NCI-H446 (cell line): ENCODE results near the gene SACM1L.
"Not testable (repeated sequence)": the region's sequence is repeated elsewhere in the genome, so short reads cannot be mapped to it uniquely, and the experiment has no call there.

Experiments used
- DNase-seq, 2 experiments: peaks; one replicate each; lab custom pipeline; 2025; lab: John Stamatoyannopoulos, UW

SACM1L gene

GRCh38 chr3:45742461-45743089 lies 53.4 kb downstream of the SACM1L start:
- no peak for DNase-seq

- no peak for DNase-seq
These were observed 57.1 kb downstream of the SACM1L start for GRCh38 chr3:45746165-45746776.

GRCh38 chr3:45746777-45747622 lies 57.8 kb downstream of the SACM1L start:
- DNase-seq: no peak

- no peak for DNase-seq
These were observed 58.9 kb downstream of the SACM1L start for GRCh38 chr3:45748068-45748467.

GRCh38 chr3:45749036-45749600 lies 59.9 kb downstream of the SACM1L start:
- DNase-seq: not testable (repeated sequence)

- no peak for DNase-seq
These were observed 60.7 kb downstream of the SACM1L start for GRCh38 chr3:45749880-45750279.

- no peak for DNase-seq
These were observed 62.5 kb downstream of the SACM1L start for GRCh38 chr3:45751537-45752242.

- DNase-seq: no peak
These were observed 63.9 kb downstream of the SACM1L start for GRCh38 chr3:45753095-45753494.

- no peak for DNase-seq
These were observed 65.3 kb downstream of the SACM1L start for GRCh38 chr3:45754461-45754860.

- DNase-seq: no peak
These were observed 66.9 kb downstream of the SACM1L start for GRCh38 chr3:45756055-45756454.

- DNase-seq: not testable (repeated sequence)
These were observed 67.9 kb downstream of the SACM1L start for GRCh38 chr3:45757141-45757540.

- no peak for DNase-seq
These were observed 69.7 kb downstream of the SACM1L start for GRCh38 chr3:45758871-45759270.

GRCh38 chr3:45759851-45760250 lies 70.7 kb downstream of the SACM1L start:
- DNase-seq: no peak

- DNase-seq: peak; percentile 3 to 17
These were observed 71.9 kb downstream of the SACM1L start for GRCh38 chr3:45760878-45761711.

- DNase-seq: no peak
These were observed 72.6 kb downstream of the SACM1L start for GRCh38 chr3:45761831-45762230.

- no peak for DNase-seq
These were observed 73.6 kb downstream of the SACM1L start for GRCh38 chr3:45762647-45763302.

GRCh38 chr3:45763303-45763675 lies 74.1 kb downstream of the SACM1L start:
- no peak for DNase-seq

GRCh38 chr3:45765266-45765851 lies 76.2 kb downstream of the SACM1L start:
- no peak for DNase-seq

GRCh38 chr3:45765958-45766357 lies 76.8 kb downstream of the SACM1L start:
- no peak for DNase-seq

- DNase-seq: no peak
These were observed 82.1 kb downstream of the SACM1L start for GRCh38 chr3:45771166-45771775.
